GM18505 (cell line): Measurements from ENCODE around the gene TFCP2L1.

Source experiments
- ATAC-seq: cut with Tn5 transposase; IDR thresholded peaks from one replicate; pipeline ENCODE4 v1.9.1; 2021; ENCODE audit not compliant: unreplicated experiment
- POLR2A ChIP-seq: IDR thresholded peaks from 4 replicates; pipeline ENCODE4 v1.6.1; 2011; ENCODE audit warnings: borderline replicate concordance; ENCODE audit not compliant: insufficient read depth, insufficient read length; ENCODE audit errors: extremely low read depth

TFCP2L1 gene

DNA sequence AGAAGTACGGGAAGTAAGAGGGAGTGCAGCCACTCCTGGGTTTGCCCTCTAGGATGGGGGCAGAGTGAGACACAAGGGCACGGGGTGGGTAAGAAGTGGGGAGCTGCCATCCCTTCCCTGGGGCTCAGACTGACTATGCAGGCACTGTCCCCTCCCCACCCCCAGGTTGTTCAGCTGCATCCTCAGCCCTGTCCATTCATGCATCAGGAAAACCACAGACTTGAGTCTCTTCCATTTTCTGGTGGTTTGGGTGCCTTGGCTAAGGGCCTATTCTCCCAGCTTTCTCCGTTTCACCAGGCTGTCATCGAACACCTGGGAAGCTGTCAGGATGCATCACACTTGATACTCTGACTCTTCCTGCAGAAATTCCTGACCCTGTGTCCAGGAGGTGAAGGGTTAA is 111.9 kb downstream of the TFCP2L1 start:
- no peak for ATAC-seq
- no peak for TF ChIP-seq POLR2A

DNA sequence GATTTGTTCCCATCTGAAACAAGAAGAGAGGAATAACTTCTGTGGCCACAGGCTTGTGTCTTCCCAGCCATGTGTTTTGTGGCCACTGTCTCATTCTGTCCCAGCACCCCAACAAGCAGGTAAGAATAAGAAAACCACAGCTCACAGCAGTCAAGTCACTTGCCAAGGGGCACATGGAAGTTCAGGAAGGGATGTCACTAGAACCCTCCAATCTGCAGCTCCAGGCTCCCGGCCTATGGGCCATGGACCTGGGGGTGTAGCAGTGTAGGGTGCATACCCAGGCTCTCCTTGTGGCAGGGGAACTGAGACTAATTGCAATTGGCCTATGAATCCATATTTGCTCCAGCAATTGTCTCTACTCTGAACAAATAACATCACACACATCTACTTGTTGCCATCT is 112.5 kb downstream of the TFCP2L1 start:
- no peak for ATAC-seq
- no peak for TF ChIP-seq POLR2A

DNA sequence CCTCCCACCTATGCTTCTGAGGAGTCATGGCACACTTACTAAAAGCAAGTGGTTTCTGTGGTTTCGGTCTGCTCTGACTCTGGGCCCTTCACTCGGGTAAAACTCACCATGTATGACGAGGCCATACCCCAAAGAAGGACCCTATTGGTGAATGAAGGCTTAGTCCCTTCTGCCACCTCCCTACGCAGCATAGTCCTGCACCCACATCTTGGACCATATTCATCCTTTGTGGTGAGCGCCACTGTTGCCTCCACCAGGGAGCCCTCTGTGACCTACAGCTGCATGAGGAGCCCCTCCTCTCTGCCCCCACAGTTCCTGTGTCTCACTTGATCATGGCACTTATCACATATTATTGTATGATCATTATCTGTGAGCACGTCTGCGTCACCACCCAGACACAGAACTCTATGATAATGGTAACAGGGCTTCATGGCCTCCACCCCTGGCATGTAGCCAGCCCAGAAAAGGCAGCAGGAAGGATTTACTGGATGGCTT is 113.3 kb downstream of the TFCP2L1 start:
- ATAC-seq, result no peak
- TF ChIP-seq POLR2A, result no peak

DNA sequence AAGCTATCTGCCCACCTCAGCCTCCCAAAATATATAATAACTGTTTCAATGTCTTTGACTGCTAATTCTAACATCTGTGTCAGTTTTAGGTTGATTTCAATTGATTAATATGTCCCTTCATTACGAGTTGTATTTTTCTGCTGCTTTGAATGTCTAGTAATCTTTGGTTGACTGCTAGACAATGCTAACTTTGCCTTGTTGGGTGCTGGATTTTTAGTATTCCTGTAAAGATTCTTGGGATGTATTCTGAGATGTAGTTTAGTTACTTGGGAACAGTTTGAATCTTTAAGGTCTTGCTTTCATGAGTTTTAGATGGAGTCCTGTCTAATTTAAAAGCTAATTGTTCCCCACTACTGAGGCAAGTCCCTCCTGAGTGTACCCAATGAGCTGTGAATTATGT is 114.4 kb downstream of the TFCP2L1 start:
- ATAC-seq, result no peak
- TF ChIP-seq POLR2A, result no peak

DNA sequence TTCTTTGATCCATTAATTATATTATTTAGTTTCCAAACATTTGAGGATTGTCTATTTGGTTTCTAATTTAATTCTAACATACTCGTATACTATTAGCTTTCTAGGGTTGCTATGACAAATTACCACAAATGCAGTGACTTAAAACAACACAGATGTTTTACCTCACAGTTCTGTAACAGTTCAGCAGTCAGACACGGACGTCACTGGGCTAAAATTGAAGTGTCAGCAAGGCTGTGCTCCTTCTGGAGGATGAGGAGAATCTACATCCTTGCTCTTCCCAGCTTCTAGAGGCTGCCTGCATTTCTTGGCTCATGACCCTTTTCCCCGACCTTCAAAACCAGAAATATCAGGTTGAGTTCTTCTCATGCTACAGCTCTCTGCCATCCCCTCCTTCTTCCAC is 117.6 kb downstream of the TFCP2L1 start:
- TF ChIP-seq POLR2A, result no peak
- no peak for ATAC-seq
